ENCODE measurements around the gene UNC5A.

Gene UNC5A

GRCh38 chr5:176768174-176768970 is 42.0 kb upstream of the UNC5A start:
- Histone ChIP-seq H2AFZ (ENCODE audit: low read depth, low read length) (no peak overlapping the region), H3K79me2 (ENCODE audit: insufficient read depth, low read length) (no peaks in the 10 kb centered on the region), H3K9ac (ENCODE audit: low read depth, low read length) (no peak overlapping the region), H3K9me3 (ENCODE audit: insufficient read depth, low read length, severe bottlenecking) (no peaks in the 10 kb centered on the region), H3K27ac (ENCODE audit: low read length) (no peak overlapping the region), H4K20me1 (ENCODE audit: insufficient read depth, low read length) (no peaks in the 10 kb centered on the region; the same call in 1 of the 2 replicates), H3K27me3 (ENCODE audit: insufficient read depth, low read length, poor library complexity) (no peaks in the 10 kb centered on the region), H3K36me3 (ENCODE audit: insufficient read depth, low read length) (no peaks in the 10 kb centered on the region), H3K4me1 (ENCODE audit: insufficient read depth, low read length) (no peaks in the 10 kb centered on the region), H3K4me2 (ENCODE audit: insufficient read depth, low read length) (no peak overlapping the region), H3K4me3 (ENCODE audit: low read depth in 1 of 2, low read length in 2 of 2) (no peak overlapping the region)
- DNase-seq (no peak), ATAC-seq (ENCODE audit: insufficient read depth, low read depth) (no peak)
- no peak for TF ChIP-seq EZH2 (IDR thresholded peaks at IDR 0.05; ENCODE audit: borderline replicate concordance, low read depth, low read length, severe bottlenecking)
- TF ChIP-seq, protein P1, sequence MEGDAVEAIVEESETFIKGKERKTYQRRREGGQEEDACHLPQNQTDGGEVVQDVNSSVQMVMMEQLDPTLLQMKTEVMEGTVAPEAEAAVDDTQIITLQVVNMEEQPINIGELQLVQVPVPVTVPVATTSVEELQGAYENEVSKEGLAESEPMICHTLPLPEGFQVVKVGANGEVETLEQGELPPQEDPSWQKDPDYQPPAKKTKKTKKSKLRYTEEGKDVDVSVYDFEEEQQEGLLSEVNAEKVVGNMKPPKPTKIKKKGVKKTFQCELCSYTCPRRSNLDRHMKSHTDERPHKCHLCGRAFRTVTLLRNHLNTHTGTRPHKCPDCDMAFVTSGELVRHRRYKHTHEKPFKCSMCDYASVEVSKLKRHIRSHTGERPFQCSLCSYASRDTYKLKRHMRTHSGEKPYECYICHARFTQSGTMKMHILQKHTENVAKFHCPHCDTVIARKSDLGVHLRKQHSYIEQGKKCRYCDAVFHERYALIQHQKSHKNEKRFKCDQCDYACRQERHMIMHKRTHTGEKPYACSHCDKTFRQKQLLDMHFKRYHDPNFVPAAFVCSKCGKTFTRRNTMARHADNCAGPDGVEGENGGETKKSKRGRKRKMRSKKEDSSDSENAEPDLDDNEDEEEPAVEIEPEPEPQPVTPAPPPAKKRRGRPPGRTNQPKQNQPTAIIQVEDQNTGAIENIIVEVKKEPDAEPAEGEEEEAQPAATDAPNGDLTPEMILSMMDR (IDR thresholded peaks at IDR 0.05; ENCODE audit: borderline replicate concordance, extremely low read depth, low read length, poor library complexity, severe bottlenecking) = no peak

DNA sequence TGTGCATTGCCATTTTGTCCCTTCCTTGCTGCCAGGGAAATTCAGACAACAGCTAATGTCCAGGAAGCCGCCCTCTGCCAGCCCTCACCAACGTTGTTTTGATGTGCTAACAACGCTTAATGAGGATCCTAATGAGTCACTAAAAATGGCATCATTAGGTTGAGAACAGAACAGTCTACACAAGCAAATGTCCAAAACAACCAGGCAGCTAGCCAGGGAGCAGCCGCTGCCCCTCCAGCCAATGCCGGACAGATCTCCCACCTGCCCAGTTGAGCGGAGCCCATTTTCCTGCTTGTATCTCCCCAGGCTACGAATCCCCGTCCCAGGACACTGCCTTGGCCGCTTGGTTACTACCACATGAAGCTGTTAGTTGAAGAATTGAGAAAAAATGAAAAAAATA is 40.4 kb upstream of the UNC5A start:
- no peaks in the 10 kb centered on the region for H3K4me1 ChIP-seq (ENCODE audit: insufficient read depth, low read length)
- no peak for TF ChIP-seq EZH2 (IDR thresholded peaks at IDR 0.05; ENCODE audit: borderline replicate concordance, low read depth, low read length, severe bottlenecking)
- TF ChIP-seq, protein P1 (IDR thresholded peaks at IDR 0.05; ENCODE audit: borderline replicate concordance, extremely low read depth, low read length, poor library complexity, severe bottlenecking) = no peak
- H3K27ac ChIP-seq (ENCODE audit: low read length) = no peak overlapping the region
- H2AFZ ChIP-seq (ENCODE audit: low read depth, low read length) = no peak overlapping the region
- H3K9me3 ChIP-seq (ENCODE audit: insufficient read depth, low read length, severe bottlenecking) = no peaks in the 10 kb centered on the region
- H3K4me3 ChIP-seq (ENCODE audit: low read depth in 1 of 2, low read length in 2 of 2) = no peak overlapping the region
- H3K4me2 ChIP-seq (ENCODE audit: insufficient read depth, low read length) = no peak overlapping the region
- no peak for ATAC-seq (ENCODE audit: insufficient read depth, low read depth)
- no peaks in the 10 kb centered on the region for H3K27me3 ChIP-seq (ENCODE audit: insufficient read depth, low read length, poor library complexity)
- H3K9ac ChIP-seq (ENCODE audit: low read depth, low read length) = no peak overlapping the region
- DNase-seq = no peak
- H3K79me2 ChIP-seq (ENCODE audit: insufficient read depth, low read length) = no peaks in the 10 kb centered on the region
- no peaks in the 10 kb centered on the region for H3K36me3 ChIP-seq (ENCODE audit: insufficient read depth, low read length)
- no peaks in the 10 kb centered on the region; the same call in 1 of the 2 replicates for H4K20me1 ChIP-seq (ENCODE audit: insufficient read depth, low read length)

GRCh38 chr5:176770431-176770830 is 39.9 kb upstream of the UNC5A start:
- Histone ChIP-seq H3K4me2 (ENCODE audit: insufficient read depth, low read length) (no peak overlapping the region), H2AFZ (ENCODE audit: low read depth, low read length) (no peak overlapping the region), H4K20me1 (ENCODE audit: insufficient read depth, low read length) (no peaks in the 10 kb centered on the region; the same call in 1 of the 2 replicates), H3K9ac (ENCODE audit: low read depth, low read length) (no peak overlapping the region), H3K4me3 (ENCODE audit: low read depth in 1 of 2, low read length in 2 of 2) (no peak overlapping the region), H3K36me3 (ENCODE audit: insufficient read depth, low read length) (no peaks in the 10 kb centered on the region), H3K27ac (ENCODE audit: low read length) (no peak overlapping the region), H3K9me3 (ENCODE audit: insufficient read depth, low read length, severe bottlenecking) (no peaks in the 10 kb centered on the region), H3K4me1 (ENCODE audit: insufficient read depth, low read length) (no peaks in the 10 kb centered on the region), H3K27me3 (ENCODE audit: insufficient read depth, low read length, poor library complexity) (no peaks in the 10 kb centered on the region), H3K79me2 (ENCODE audit: insufficient read depth, low read length) (no peaks in the 10 kb centered on the region)
- no peak for TF ChIP-seq EZH2 (IDR thresholded peaks at IDR 0.05; ENCODE audit: borderline replicate concordance, low read depth, low read length, severe bottlenecking)
- TF ChIP-seq, protein P1 (IDR thresholded peaks at IDR 0.05; ENCODE audit: borderline replicate concordance, extremely low read depth, low read length, poor library complexity, severe bottlenecking) = no peak
- DNase-seq = no peak
- no peak for ATAC-seq (ENCODE audit: insufficient read depth, low read depth)
